B cell (primary cell): Measurements from ENCODE around the gene GRIP1.

ENCODE experiments used
- CTCF ChIP-seq: fragments of 200-600 bp; IDR thresholded peaks from one replicate; pipeline ENCODE4 v1.8.0; 2022; ENCODE audit warnings: antibody characterized with exemption, mild to moderate bottlenecking
- EZH2 ChIP-seq: IDR thresholded peaks from 2 replicates; pipeline ENCODE4 v1.6.1; 2012; ENCODE audit warnings: borderline replicate concordance, low read depth, mild to moderate bottlenecking, moderate library complexity, low read length; ENCODE audit not compliant: insufficient read depth, poor library complexity, severe bottlenecking

DNA sequence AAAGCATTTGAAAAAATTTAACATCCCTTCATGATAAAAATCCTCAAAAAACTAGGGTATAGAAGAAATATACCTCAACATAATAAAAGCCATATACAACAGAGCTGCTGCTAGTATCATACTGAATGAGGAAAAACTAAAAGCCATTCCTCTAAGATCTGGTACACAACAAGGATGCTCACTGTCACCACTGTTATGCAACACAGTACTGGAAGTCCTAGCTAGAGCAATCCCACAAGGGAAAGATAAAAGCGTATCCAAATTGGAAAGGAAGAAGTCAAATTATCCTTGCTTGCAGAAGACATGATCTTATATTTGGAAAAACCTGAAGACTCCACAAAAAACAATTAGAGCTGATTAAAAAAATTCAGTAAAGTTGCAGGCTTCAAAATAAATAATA, 261.7 kb downstream of the GRIP1 start:
- TF ChIP-seq CTCF (no peak), EZH2 (no peak)
